ENCODE measurements around the gene KLHL35. TPM values are rescaled to one million over a fixed set of nuclear protein-coding genes. Genes with fewer than 3 reads are reported as not detected.

The KLHL35 gene
- total and polyA plus RNA-seq, 2 of the 4 experiments (the other 2 are of a cell fraction), result 1.6 to 3.3 TPM

- H3K14ac ChIP-seq (replicated peaks; ENCODE audit: low read depth, low read length), result peak overlapping the region; percentile 84
- H3K4me2 ChIP-seq (ENCODE audit: low read depth, low read length), result peak overlapping the region; percentile 96
- peak overlapping the region; percentile 57 to 85 for H4K8ac ChIP-seq (ENCODE audit: low read depth in 2 of 2, low read length in 2 of 2)
- H3K4ac ChIP-seq (ENCODE audit: low read depth, low read length), result peak overlapping the region; percentile 73
- no peak overlapping the region for H2BK20ac ChIP-seq (ENCODE audit: low read depth, low read length)
- dilution Hi-C loops (cut with HindIII; ENCODE audit: low sequenced_read_pairs, unreplicated experiment), result no loop called here
- in situ Hi-C loops (cut with MboI; ENCODE audit: low sequenced_read_pairs), result no loop called here
- H3K56ac ChIP-seq (ENCODE audit: extremely low read depth, insufficient read depth, low read length), result peak overlapping the region; percentile 87
- WGBS, 2 experiments (ENCODE audit: extremely low coverage in 2 of 2, insufficient read length in 1 of 2), result 0% methylated on average over 3 of the region's 11 CpGs; no CpG with 5 or more reads in 1 of the 2 experiments
- TSS peak; percentile 27 for BruUV-seq (replicated peaks)
- intact Hi-C loops (cut with micrococcal nuclease), result no loop called here
- DNase-seq (peak; percentile 14), ATAC-seq (ENCODE audit: low read depth) (peak; percentile 11)
- H2BK15ac ChIP-seq (ENCODE audit: low read depth, low read length), result no peak overlapping the region
- H3K27ac ChIP-seq (ENCODE audit: insufficient read depth, low read length), result peak overlapping the region; percentile 86
- no peak overlapping the region for H2BK120ac ChIP-seq (ENCODE audit: low read depth, low read length)
- no peak overlapping the region for H3K18ac ChIP-seq (ENCODE audit: low read depth, low read length)
- H3K27me3 ChIP-seq (ENCODE audit: control insufficient read depth, insufficient read depth, low read length), result no peaks in the 10 kb centered on the region; the same call in 1 of the 2 replicates
- H4K20me1 ChIP-seq (ENCODE audit: insufficient read depth, low read length), result peaks cover 59% of the 10 kb centered on the region
- H2AK9ac ChIP-seq (replicated peaks; ENCODE audit: low read depth, low read length, poor library complexity), result peak overlapping the region; percentile 39
- ChIA-PET CTCF (interaction anchor here (0.9 to 1.3 kb wide), 2 partner anchors 31 to 44 kb away, joined by 3 read pairs; no protein-coding TSS in a partner anchor), POLR2A (ENCODE audit: unreplicated experiment) (interaction anchor here (0.6 kb wide), 2 partner anchors 28 to 121 kb away, joined by 3 read pairs; no protein-coding TSS in a partner anchor)
- no peak overlapping the region for H2AFZ ChIP-seq (replicated peaks; ENCODE audit: low read length, poor library complexity)
- 0 out of 2 replicates have a peak overlapping the region, but pooled peaks have one; percentile 83 for H2AK5ac ChIP-seq (ENCODE audit: low read depth, low read length)
- H3K23ac ChIP-seq (ENCODE audit: low read depth, low read length), result peak overlapping the region; percentile 84
- peaks cover 6% of the 10 kb centered on the region; the same call in 1 of the 2 replicates for H3K9me1 ChIP-seq (ENCODE audit: insufficient read depth, low read length)
- H4K91ac ChIP-seq (ENCODE audit: insufficient read depth, low read depth, low read length), result peak overlapping the region; percentile 79
- H2BK5ac ChIP-seq (ENCODE audit: low read depth, low read length, poor library complexity, severe bottlenecking), result peak overlapping the region; percentile 91
- H3K4me1 ChIP-seq (ENCODE audit: control insufficient read depth, insufficient read depth, low read length), result peaks cover 5% of the 10 kb centered on the region
- peak overlapping the region; percentile 95 for H3K9ac ChIP-seq (ENCODE audit: low read depth, low read length)
- no peak overlapping the region; the same call in 1 of the 2 replicates for H4K5ac ChIP-seq (ENCODE audit: low read depth, low read length)
- peak overlapping the region; percentile 88 for H3K4me3 ChIP-seq (ENCODE audit: insufficient read depth, low read depth, low read length)
- H3K79me1 ChIP-seq (ENCODE audit: low read depth in 1 of 2, low read length in 2 of 2), result peaks cover 14 to 38% of the 10 kb centered on the region in 2 experiments
- H3K36me3 ChIP-seq (ENCODE audit: control insufficient read depth, insufficient read depth, low read length), result peaks cover 44% of the 10 kb centered on the region
- no peaks in the 10 kb centered on the region for H3K9me3 ChIP-seq (ENCODE audit: control insufficient read depth, insufficient read depth, low read length)
- TF ChIP-seq SMC3 (IDR thresholded peaks at IDR 0.05; ENCODE audit: low read depth, low read length) (no peak), MAZ (IDR thresholded peaks at IDR 0.05; ENCODE audit: borderline replicate concordance, low read depth, low read length) (no peak), RFX5 (IDR thresholded peaks at IDR 0.05; ENCODE audit: low read depth, low read length) (no peak), POLR2A (IDR thresholded peaks at IDR 0.05; ENCODE audit: low read depth, low read length) (no peak), FOS (IDR thresholded peaks at IDR 0.05; ENCODE audit: low read depth, low read length) (no peak), BHLHE40 (IDR thresholded peaks at IDR 0.05; ENCODE audit: low read depth, low read length) (no peak), NFE2L2 (IDR thresholded peaks at IDR 0.05; ENCODE audit: low read depth, low read length) (no peak), MXI1 (IDR thresholded peaks at IDR 0.05; ENCODE audit: borderline replicate concordance, low read depth, low read length) (no peak; the same call in 1 of the 2 replicates), MAFK (IDR thresholded peaks at IDR 0.05; ENCODE audit: low read depth, low read length) (no peak), CHD1 (IDR thresholded peaks at IDR 0.05; ENCODE audit: low read depth, low read length) (no peak), CEBPB (IDR thresholded peaks at IDR 0.05; ENCODE audit: low read depth, low read length) (no peak), RAD21 (IDR thresholded peaks at IDR 0.05; ENCODE audit: low read length) (no peak)
- TF ChIP-seq, protein P1, sequence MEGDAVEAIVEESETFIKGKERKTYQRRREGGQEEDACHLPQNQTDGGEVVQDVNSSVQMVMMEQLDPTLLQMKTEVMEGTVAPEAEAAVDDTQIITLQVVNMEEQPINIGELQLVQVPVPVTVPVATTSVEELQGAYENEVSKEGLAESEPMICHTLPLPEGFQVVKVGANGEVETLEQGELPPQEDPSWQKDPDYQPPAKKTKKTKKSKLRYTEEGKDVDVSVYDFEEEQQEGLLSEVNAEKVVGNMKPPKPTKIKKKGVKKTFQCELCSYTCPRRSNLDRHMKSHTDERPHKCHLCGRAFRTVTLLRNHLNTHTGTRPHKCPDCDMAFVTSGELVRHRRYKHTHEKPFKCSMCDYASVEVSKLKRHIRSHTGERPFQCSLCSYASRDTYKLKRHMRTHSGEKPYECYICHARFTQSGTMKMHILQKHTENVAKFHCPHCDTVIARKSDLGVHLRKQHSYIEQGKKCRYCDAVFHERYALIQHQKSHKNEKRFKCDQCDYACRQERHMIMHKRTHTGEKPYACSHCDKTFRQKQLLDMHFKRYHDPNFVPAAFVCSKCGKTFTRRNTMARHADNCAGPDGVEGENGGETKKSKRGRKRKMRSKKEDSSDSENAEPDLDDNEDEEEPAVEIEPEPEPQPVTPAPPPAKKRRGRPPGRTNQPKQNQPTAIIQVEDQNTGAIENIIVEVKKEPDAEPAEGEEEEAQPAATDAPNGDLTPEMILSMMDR (conservative IDR thresholded peaks at IDR 0.05; ENCODE audit: low read depth, low read length), result no peak
- TF ChIP-seq, protein P2, sequence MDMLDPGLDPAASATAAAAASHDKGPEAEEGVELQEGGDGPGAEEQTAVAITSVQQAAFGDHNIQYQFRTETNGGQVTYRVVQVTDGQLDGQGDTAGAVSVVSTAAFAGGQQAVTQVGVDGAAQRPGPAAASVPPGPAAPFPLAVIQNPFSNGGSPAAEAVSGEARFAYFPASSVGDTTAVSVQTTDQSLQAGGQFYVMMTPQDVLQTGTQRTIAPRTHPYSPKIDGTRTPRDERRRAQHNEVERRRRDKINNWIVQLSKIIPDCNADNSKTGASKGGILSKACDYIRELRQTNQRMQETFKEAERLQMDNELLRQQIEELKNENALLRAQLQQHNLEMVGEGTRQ (IDR thresholded peaks at IDR 0.05; ENCODE audit: low read depth, low read length), result no peak
- TF ChIP-seq, protein P3, sequence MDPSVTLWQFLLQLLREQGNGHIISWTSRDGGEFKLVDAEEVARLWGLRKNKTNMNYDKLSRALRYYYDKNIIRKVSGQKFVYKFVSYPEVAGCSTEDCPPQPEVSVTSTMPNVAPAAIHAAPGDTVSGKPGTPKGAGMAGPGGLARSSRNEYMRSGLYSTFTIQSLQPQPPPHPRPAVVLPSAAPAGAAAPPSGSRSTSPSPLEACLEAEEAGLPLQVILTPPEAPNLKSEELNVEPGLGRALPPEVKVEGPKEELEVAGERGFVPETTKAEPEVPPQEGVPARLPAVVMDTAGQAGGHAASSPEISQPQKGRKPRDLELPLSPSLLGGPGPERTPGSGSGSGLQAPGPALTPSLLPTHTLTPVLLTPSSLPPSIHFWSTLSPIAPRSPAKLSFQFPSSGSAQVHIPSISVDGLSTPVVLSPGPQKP (IDR thresholded peaks at IDR 0.05; ENCODE audit: borderline replicate concordance, low read depth, low read length), result no peak
Observed at GRCh38 chr11:75400146-75400865, 32.7 kb downstream of the KLHL35 start.

All from IMR-90 (cell line).